ENCODE measurements around the gene SBK2.

Gene SBK2

GRCh38 chr19:55494172-55494761 is 42.7 kb downstream of the SBK2 start:
- Histone ChIP-seq H3K9me3 (no peaks in the 10 kb centered on the region), H3K4me3 (no peak overlapping the region), H3K36me3 (replicated peaks) (no peaks in the 10 kb centered on the region), H3K4me1 (no peaks in the 10 kb centered on the region), H3K27me3 (ENCODE audit: low read depth) (0 out of 2 replicates have a peak, but pooled peaks cover 5% of the 10 kb centered on the region)
- in situ Hi-C loops (cut with MboI; ENCODE audit: low sequenced_read_pairs): no loop called here
- DNase-seq (ENCODE audit: low spot score in 2 of 2): no peak

- DNase-seq (ENCODE audit: low spot score in 2 of 2): no peak
- no peak overlapping the region for H3K4me3 ChIP-seq
- H3K36me3 ChIP-seq (replicated peaks): no peaks in the 10 kb centered on the region
- H3K9me3 ChIP-seq: no peaks in the 10 kb centered on the region
- no peaks in the 10 kb centered on the region for H3K4me1 ChIP-seq
- in situ Hi-C loops (cut with MboI; ENCODE audit: low sequenced_read_pairs): no loop called here
- 0 out of 2 replicates have a peak, but pooled peaks cover 5% of the 10 kb centered on the region for H3K27me3 ChIP-seq (ENCODE audit: low read depth)
Measured at GRCh38 chr19:55493645-55494171, 43.2 kb downstream of the SBK2 start.

- DNase-seq (ENCODE audit: low spot score in 2 of 2): no peak
- Histone ChIP-seq H3K4me3 (no peak overlapping the region), H3K27me3 (ENCODE audit: low read depth) (0 out of 2 replicates have a peak, but pooled peaks cover 5% of the 10 kb centered on the region)
Measured at GRCh38 chr19:55493052-55493644, 43.8 kb downstream of the SBK2 start.

GRCh38 chr19:55492362-55492944 is 44.5 kb downstream of the SBK2 start:
- Histone ChIP-seq H3K27me3 (ENCODE audit: low read depth) (0 out of 2 replicates have a peak, but pooled peaks cover 5% of the 10 kb centered on the region), H3K4me3 (no peak overlapping the region), H3K36me3 (replicated peaks) (no peaks in the 10 kb centered on the region; the same call in 1 of the 2 replicates), H3K9me3 (no peaks in the 10 kb centered on the region), H3K4me1 (no peaks in the 10 kb centered on the region; the same call in 1 of the 2 replicates)
- in situ Hi-C loops (cut with MboI; ENCODE audit: low sequenced_read_pairs): no loop called here
- no peak for DNase-seq (ENCODE audit: low spot score in 2 of 2)

More at GRCh38 chr19:55493052-55493644, 43.8 kb downstream of the SBK2 start:
- Histone ChIP-seq H3K9me3 (no peaks in the 10 kb centered on the region), H3K36me3 (replicated peaks) (no peaks in the 10 kb centered on the region), H3K4me1 (no peaks in the 10 kb centered on the region)
- in situ Hi-C loops (cut with MboI; ENCODE audit: low sequenced_read_pairs): no loop called here

- peaks cover 2% of the 10 kb centered on the region; the same call in 1 of the 2 replicates for H3K36me3 ChIP-seq (replicated peaks)
- H3K4me1 ChIP-seq: no peaks in the 10 kb centered on the region; the same call in 1 of the 2 replicates
- in situ Hi-C loops (cut with MboI; ENCODE audit: low sequenced_read_pairs): no loop called here
- H3K27me3 ChIP-seq (ENCODE audit: low read depth): 0 out of 2 replicates have a peak, but pooled peaks cover 5% of the 10 kb centered on the region
- H3K4me3 ChIP-seq: no peak overlapping the region
- no peak for DNase-seq (ENCODE audit: low spot score in 2 of 2)
- H3K9me3 ChIP-seq: no peaks in the 10 kb centered on the region
Measured at GRCh38 chr19:55491546-55492360, 45.2 kb downstream of the SBK2 start.

- H3K4me3 ChIP-seq: no peak overlapping the region
- H3K27me3 ChIP-seq (ENCODE audit: low read depth): 0 out of 2 replicates have a peak, but pooled peaks cover 5% of the 10 kb centered on the region
- DNase-seq (ENCODE audit: low spot score in 2 of 2): no peak
- no peaks in the 10 kb centered on the region; the same call in 1 of the 2 replicates for H3K4me1 ChIP-seq
- no peaks in the 10 kb centered on the region for H3K9me3 ChIP-seq
- peaks cover 2% of the 10 kb centered on the region; the same call in 1 of the 2 replicates for H3K36me3 ChIP-seq (replicated peaks)
- in situ Hi-C loops (cut with MboI; ENCODE audit: low sequenced_read_pairs): no loop called here
Measured at GRCh38 chr19:55490478-55491432, 46.2 kb downstream of the SBK2 start.

GRCh38 chr19:55489711-55490477 is 47.0 kb downstream of the SBK2 start:
- no peak overlapping the region for H3K4me3 ChIP-seq
- DNase-seq (ENCODE audit: low spot score in 2 of 2): no peak
- H3K9me3 ChIP-seq: no peaks in the 10 kb centered on the region
- 0 out of 2 replicates have a peak, but pooled peaks cover 5% of the 10 kb centered on the region for H3K27me3 ChIP-seq (ENCODE audit: low read depth)
- no peaks in the 10 kb centered on the region; the same call in 1 of the 2 replicates for H3K4me1 ChIP-seq
- in situ Hi-C loops (cut with MboI; ENCODE audit: low sequenced_read_pairs): no loop called here
- H3K36me3 ChIP-seq (replicated peaks): peaks cover 2% of the 10 kb centered on the region; the same call in 1 of the 2 replicates

GRCh38 chr19:55488986-55489710 is 47.8 kb downstream of the SBK2 start:
- Histone ChIP-seq H3K9me3 (no peaks in the 10 kb centered on the region), H3K4me1 (peaks cover 4% of the 10 kb centered on the region; the same call in 1 of the 2 replicates), H3K4me3 (no peak overlapping the region), H3K27me3 (ENCODE audit: low read depth) (0 out of 2 replicates have a peak, but pooled peaks cover 5% of the 10 kb centered on the region), H3K36me3 (replicated peaks) (peaks cover 2% of the 10 kb centered on the region; the same call in 1 of the 2 replicates)
- in situ Hi-C loops (cut with MboI; ENCODE audit: low sequenced_read_pairs): no loop called here
- DNase-seq (ENCODE audit: low spot score in 2 of 2): no peak

- no peak within 1 kb of the TSS for H3K4me3 ChIP-seq
- peaks cover 2% of the 10 kb centered on the region; the same call in 1 of the 2 replicates for H3K36me3 ChIP-seq (replicated peaks)
- H3K4me1 ChIP-seq: peaks cover 4% of the 10 kb centered on the region; the same call in 1 of the 2 replicates
- no peak for DNase-seq (ENCODE audit: low spot score in 2 of 2)
- in situ Hi-C loops (cut with MboI; ENCODE audit: low sequenced_read_pairs): no loop called here
- no peaks in the 10 kb centered on the region for H3K9me3 ChIP-seq
- H3K27me3 ChIP-seq (ENCODE audit: low read depth): 0 out of 2 replicates have a peak, but pooled peaks cover 5% of the 10 kb centered on the region
Measured at GRCh38 chr19:55487924-55488687, 48.8 kb downstream of the SBK2 start, which contains the start of gene SSC5D. Gene SSC5D, plus strand, starts transcription at chr19:55488436. Its CDS starts 154 bp downstream, at chr19:55488590.

- H3K36me3 ChIP-seq (replicated peaks): peaks cover 6% of the 10 kb centered on the region; the same call in 1 of the 2 replicates
- no peak overlapping the region for H3K4me3 ChIP-seq
- 0 out of 2 replicates have a peak, but pooled peaks cover 4% of the 10 kb centered on the region for H3K27me3 ChIP-seq (ENCODE audit: low read depth)
- in situ Hi-C loops (cut with MboI; ENCODE audit: low sequenced_read_pairs): no loop called here
- peaks cover 4% of the 10 kb centered on the region; the same call in 1 of the 2 replicates for H3K4me1 ChIP-seq
- H3K9me3 ChIP-seq: no peaks in the 10 kb centered on the region
- DNase-seq (ENCODE audit: low spot score in 2 of 2): no peak
Measured at GRCh38 chr19:55486971-55487923, 49.7 kb downstream of the SBK2 start.
